ENCODE results near the gene SERPINA1.
A peak's percentile ranks its signal among the peaks of the same experiment; 100 is the strongest.

Gene SERPINA1

GRCh38 chr14:94346065-94346786 is 42.2 kb downstream of the SERPINA1 start:
- peak; percentile 48 for DNase-seq (ENCODE audit: low read depth)

GRCh38 chr14:94345344-94346064 is 42.9 kb downstream of the SERPINA1 start:
- no peak for DNase-seq (ENCODE audit: low read depth)

GRCh38 chr14:94344389-94344788 is 44.0 kb downstream of the SERPINA1 start:
- DNase-seq (ENCODE audit: low read depth) = no peak

GRCh38 chr14:94343238-94344005 is 45.0 kb downstream of the SERPINA1 start:
- no peak for DNase-seq (ENCODE audit: low read depth)

GRCh38 chr14:94342334-94342934 is 46.0 kb downstream of the SERPINA1 start:
- DNase-seq (ENCODE audit: low read depth) = no peak

- no peak for DNase-seq (ENCODE audit: low read depth)
Measured at GRCh38 chr14:94341656-94342333, 46.6 kb downstream of the SERPINA1 start.

GRCh38 chr14:94340533-94340932 is 47.9 kb downstream of the SERPINA1 start:
- no peak for DNase-seq (ENCODE audit: low read depth)

GRCh38 chr14:94338023-94338422 is 50.4 kb downstream of the SERPINA1 start:
- DNase-seq (ENCODE audit: low read depth) = no peak

- DNase-seq (ENCODE audit: low read depth) = no peak
Measured at GRCh38 chr14:94337274-94337673, 51.1 kb downstream of the SERPINA1 start.

GRCh38 chr14:94334872-94335271 is 53.5 kb downstream of the SERPINA1 start:
- no peak for DNase-seq (ENCODE audit: low read depth)

- DNase-seq (ENCODE audit: low read depth) = no peak
Measured at GRCh38 chr14:94332587-94332986, 55.8 kb downstream of the SERPINA1 start.

GRCh38 chr14:94332063-94332583 is 56.3 kb downstream of the SERPINA1 start:
- no peak for DNase-seq (ENCODE audit: low read depth)

- no peak for DNase-seq (ENCODE audit: low read depth)
Measured at GRCh38 chr14:94331462-94331861, 56.9 kb downstream of the SERPINA1 start.

- no peak for DNase-seq (ENCODE audit: low read depth)
Measured at GRCh38 chr14:94330857-94331256, 57.5 kb downstream of the SERPINA1 start.

GRCh38 chr14:94330432-94330831 is 58.0 kb downstream of the SERPINA1 start:
- no peak for DNase-seq (ENCODE audit: low read depth)

GRCh38 chr14:94329857-94330256 is 58.5 kb downstream of the SERPINA1 start:
- DNase-seq (ENCODE audit: low read depth) = no peak

- DNase-seq (ENCODE audit: low read depth) = no peak
Measured at GRCh38 chr14:94328196-94328595, 60.2 kb downstream of the SERPINA1 start.
